AG10803 (cell line): ENCODE measurements around the gene MYO1D.

ENCODE experiments used
- DNase-seq: peaks from one replicate; pipeline ENCODE4 v3.0.0; 2010; ENCODE audit warnings: low read depth
- H3K4me3 ChIP-seq: 2 replicates; pipeline ENCODE4 v1.5.1; 2011; ENCODE audit warnings: mild to moderate bottlenecking, low read length, control low read depth
- TF ChIP-seq, protein P1 (sequence below): conservative IDR thresholded peaks from 2 replicates; pipeline ENCODE4 v1.5.1; 2011; ENCODE audit warnings: mild to moderate bottlenecking, low read length, control low read depth, inconsistent platforms

Gene MYO1D

DNA sequence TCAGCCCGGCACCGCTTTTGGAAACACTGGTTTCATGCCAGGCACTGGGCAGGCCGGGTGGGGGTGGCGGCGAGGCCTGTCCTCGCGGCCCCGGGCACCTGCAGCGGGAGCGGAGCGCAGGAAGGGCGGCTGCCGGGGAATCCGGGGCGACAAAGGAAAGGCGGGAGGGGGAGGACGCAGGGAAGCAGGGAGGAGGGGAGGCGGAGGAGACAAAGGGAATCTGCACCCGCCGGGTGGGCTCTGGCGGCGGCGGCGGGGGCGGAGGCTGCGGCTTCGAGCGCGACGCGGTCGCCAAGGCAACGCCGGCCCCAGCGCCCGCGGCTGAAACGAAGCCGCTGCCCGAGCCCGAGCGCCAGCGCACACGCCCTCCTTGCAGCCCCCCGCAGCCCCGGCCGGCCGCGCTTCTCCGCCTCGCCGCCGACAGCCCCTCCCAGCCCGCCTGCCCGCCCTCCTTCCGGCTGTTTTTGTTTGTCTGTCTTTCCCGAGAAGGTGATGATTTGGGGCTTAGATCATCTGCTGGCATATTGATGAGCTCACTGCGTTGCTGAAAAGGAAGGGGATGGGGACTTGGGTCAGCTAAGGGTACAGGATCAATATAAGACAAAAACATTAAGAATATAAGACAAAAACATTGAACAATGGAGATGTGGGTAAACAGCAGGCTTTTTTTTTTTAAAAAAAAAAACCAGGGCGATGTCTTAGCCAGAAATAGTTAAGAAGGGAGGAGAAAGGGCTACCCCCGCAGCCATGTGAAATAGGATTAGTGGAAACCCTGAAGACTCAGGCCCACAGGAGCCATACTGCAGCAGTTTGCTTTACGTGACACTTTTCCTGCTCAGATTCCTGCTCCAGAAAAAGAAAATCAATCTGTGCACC, 357.5 kb downstream of the MYO1D start:
- peak overlapping the region; percentile 50 for H3K4me3 ChIP-seq
- TF ChIP-seq, protein P1, sequence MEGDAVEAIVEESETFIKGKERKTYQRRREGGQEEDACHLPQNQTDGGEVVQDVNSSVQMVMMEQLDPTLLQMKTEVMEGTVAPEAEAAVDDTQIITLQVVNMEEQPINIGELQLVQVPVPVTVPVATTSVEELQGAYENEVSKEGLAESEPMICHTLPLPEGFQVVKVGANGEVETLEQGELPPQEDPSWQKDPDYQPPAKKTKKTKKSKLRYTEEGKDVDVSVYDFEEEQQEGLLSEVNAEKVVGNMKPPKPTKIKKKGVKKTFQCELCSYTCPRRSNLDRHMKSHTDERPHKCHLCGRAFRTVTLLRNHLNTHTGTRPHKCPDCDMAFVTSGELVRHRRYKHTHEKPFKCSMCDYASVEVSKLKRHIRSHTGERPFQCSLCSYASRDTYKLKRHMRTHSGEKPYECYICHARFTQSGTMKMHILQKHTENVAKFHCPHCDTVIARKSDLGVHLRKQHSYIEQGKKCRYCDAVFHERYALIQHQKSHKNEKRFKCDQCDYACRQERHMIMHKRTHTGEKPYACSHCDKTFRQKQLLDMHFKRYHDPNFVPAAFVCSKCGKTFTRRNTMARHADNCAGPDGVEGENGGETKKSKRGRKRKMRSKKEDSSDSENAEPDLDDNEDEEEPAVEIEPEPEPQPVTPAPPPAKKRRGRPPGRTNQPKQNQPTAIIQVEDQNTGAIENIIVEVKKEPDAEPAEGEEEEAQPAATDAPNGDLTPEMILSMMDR: no peak
- peak; percentile 54 for DNase-seq

DNA sequence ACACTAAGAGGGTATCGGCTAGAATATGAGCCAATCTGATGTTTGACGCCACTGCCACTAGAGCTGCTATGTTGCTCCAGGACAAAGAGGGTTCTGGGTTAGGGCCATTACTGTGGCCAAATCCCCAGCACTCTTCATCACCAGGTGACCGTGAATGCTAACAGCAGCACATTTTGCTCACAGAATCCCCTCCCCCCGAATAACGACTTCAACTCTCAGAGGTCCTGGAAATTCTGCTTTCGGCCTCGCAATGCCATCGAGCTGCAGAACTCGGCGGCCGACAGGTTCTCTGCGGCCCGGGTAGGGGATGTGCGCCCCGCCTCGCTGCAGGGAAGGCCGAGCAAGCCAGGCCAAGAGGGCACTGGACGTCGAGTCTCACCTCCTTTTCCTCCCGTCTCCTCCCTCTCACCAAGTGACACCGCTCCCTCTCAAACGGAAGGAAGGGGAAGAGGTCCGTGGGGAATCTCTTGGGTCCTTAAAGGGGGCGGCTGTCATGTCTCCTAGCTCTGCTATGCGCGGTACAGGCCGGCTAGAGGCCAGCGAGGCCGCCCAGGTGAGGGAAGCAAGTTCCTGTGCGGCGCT, 358.2 kb downstream of the MYO1D start:
- TF ChIP-seq, protein P1: no peak
- peak overlapping the region; percentile 50 for H3K4me3 ChIP-seq

DNA sequence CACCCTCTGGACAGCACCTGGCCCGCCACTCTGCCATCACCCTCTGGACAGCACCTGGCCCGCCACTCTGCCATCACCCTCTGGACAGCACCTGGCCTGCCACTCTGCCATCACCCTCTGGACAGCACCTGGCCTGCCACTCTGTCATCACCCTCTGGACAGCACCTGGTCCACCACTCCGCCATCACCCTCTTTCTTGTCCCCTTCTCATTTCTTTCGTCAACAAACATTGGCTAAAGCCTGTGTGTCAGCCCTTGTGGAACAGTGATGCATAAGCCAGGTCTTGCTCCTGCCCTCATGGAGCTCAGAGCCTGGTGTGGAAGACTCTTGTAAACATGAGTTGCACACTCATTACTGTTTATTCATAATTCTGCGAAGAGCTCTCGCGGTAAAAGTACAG, 358.9 kb downstream of the MYO1D start:
- no peak overlapping the region for H3K4me3 ChIP-seq
- no peak for DNase-seq
- TF ChIP-seq, protein P1: no peak

More for the DNA sequence above, 358.2 kb downstream of the MYO1D start:
- no peak for DNase-seq

DNA sequence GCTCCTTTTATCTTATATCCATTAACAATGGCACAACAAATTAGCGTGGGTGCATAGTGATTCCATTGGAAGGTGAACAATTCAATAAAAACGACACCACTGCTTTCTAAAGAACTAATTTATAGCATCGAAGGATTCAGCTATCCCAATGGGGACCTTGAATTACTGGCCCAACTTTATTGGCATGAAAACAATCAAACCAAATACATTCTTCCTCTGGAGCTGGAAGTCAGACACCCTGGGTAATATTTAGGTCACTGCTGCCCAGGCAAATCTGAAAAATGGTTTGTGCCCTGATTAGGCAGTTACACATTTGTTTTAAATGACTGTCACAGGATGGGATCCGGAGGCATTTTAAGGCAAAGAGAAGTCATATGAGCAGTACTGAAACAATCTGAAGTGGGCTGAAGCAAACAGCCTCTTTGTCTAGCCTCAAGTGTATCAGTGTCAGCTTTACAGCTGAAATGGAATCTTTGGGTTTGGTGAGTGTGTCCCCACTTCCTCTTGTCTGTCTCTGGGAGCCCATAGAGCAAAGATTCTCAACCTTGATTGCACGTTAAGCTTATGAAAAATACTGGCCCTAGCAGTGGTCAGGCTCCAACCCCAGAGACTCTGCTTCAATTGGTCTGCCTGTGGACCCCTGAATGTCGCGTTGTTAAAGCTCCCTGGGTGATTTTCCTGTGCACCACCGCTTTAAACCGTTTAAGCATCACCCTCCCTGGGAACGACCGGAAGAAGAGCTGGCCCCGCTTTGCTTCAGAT, 359.8 kb downstream of the MYO1D start:
- no peak overlapping the region for H3K4me3 ChIP-seq
- TF ChIP-seq, protein P1: no peak
- no peak for DNase-seq

DNA sequence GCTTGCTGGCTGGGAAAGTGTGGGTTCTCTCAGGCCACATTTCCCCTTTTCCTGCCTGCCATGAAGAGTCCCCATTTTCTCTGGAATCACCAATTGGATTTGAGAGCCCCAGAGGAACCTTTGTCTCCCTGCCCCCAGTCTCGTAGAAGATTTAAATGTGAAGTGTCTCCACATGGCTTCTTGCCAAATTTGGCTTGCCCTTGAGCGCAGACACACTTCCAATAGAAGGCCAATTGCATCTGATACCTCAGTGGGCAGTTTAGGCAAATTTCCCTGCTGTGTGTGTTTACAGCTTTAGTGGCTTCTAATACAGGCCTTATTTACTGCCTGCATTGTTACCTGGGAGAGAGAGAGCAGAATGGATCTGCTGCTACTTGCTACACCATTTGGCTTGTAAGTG, 360.5 kb downstream of the MYO1D start:
- no peak overlapping the region for H3K4me3 ChIP-seq
- TF ChIP-seq, protein P1: no peak
- DNase-seq: no peak

DNA sequence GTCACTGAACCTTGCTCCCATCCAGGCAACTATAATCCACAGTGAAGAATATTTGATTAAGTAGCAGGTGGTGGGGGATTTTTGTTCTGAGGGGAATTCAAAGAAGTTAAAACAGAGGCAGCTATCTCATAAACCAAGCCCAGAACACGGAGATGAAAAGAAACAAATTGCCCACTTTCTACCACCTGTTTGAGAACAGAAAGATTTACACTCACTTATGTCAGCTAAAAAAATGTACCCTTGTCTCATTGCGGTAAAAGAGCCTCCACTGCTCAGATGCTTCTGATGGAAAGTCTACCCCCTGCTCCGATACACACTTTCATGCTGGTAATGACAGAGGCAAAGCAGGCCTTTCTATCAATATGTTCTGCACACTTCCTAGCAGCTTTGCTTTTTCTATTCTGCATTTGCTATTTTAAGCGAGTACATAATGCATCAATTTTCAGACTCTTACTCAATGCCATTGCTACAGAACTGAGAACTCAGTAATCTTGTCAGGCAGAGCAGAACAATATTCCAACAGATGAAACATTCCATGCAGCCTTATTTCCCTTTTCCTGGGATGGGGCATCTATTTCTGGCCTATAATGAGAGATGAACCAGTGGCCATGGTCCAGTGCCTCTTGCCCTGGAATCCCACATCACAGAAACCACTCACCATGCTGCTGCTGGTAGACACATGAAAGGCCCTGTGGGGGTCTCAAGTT, 361.1 kb downstream of the MYO1D start:
- DNase-seq: no peak
- H3K4me3 ChIP-seq: no peak overlapping the region
- TF ChIP-seq, protein P1: no peak
